Adrenal gland (tissue), 5 donors: ENCODE results near the gene SOCS3.

ENCODE experiments used
- POLR2A ChIP-seq, 2 donors: fragments of 450-650 bp; IDR thresholded peaks; one replicate each; pipeline ENCODE4 v1.6.1; 2017; ENCODE audit warnings: antibody characterized with exemption in 2 of 2, mild to moderate bottlenecking in 2 of 2, moderate library complexity in 1 of 2
- TF ChIP-seq, protein P1 (sequence below), 6 experiments: fragments of 450-650 bp in 4 of 6; fragments of 200-600 bp in 2 of 6; sonication (generic) in 1 of 6; IDR thresholded peaks; 1 replicate in 5 of 6; 2 replicates in 1 of 6; pipeline versions ENCODE4 v1.5.1 to v1.8.0; 2016 to 2021; ENCODE audit warnings: antibody characterized with exemption in 6 of 6, mild to moderate bottlenecking in 2 of 6, moderate library complexity in 1 of 6
- donor health status: DM: no; HTN: no; CAD: no.

GRCh38 chr17:78400581-78401240 is 40.8 kb upstream of the SOCS3 start:
- no peak for TF ChIP-seq POLR2A (IDR thresholded peaks at IDR 0.05)
- TF ChIP-seq, protein P1, sequence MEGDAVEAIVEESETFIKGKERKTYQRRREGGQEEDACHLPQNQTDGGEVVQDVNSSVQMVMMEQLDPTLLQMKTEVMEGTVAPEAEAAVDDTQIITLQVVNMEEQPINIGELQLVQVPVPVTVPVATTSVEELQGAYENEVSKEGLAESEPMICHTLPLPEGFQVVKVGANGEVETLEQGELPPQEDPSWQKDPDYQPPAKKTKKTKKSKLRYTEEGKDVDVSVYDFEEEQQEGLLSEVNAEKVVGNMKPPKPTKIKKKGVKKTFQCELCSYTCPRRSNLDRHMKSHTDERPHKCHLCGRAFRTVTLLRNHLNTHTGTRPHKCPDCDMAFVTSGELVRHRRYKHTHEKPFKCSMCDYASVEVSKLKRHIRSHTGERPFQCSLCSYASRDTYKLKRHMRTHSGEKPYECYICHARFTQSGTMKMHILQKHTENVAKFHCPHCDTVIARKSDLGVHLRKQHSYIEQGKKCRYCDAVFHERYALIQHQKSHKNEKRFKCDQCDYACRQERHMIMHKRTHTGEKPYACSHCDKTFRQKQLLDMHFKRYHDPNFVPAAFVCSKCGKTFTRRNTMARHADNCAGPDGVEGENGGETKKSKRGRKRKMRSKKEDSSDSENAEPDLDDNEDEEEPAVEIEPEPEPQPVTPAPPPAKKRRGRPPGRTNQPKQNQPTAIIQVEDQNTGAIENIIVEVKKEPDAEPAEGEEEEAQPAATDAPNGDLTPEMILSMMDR (IDR thresholded peaks at IDR 0.05), result no peak
